Natural killer cell (primary cell): ENCODE data around the gene CDADC1. TPM values are rescaled to one million over a fixed set of nuclear protein-coding genes. Genes with fewer than 3 reads are reported as not detected.

ENCODE experiments used
- ATAC-seq, 3 donors: fragments of 150-1000 bp in 2 of 3; fragments of 200-7000 bp in 1 of 3; cut with Tn5 transposase; 1 replicate in 1 of 3; 2 replicates in 2 of 3; pipeline ENCODE4 v1.10.0; 2021; ENCODE audit warnings: mild to moderate bottlenecking in 2 of 3, moderate library complexity in 2 of 3
- DNase-seq, 2 donors: peaks; one replicate each; pipeline versions ENCODE4 v3.0.0 to v3.0.0-alpha.2; 2013 to 2021; ENCODE audit warnings: mixed read lengths in 1 of 2
- H3K27ac ChIP-seq: one replicate; pipeline ENCODE4 v1.5.1; 2013; ENCODE audit warnings: mild to moderate bottlenecking, low read length
- H3K27me3 ChIP-seq: one replicate; pipeline ENCODE4 v1.6.1; 2013; ENCODE audit warnings: low read length; ENCODE audit not compliant: control insufficient read depth, insufficient read depth
- H3K36me3 ChIP-seq: one replicate; pipeline ENCODE4 v1.6.1; 2013; ENCODE audit warnings: low read length; ENCODE audit not compliant: control insufficient read depth, insufficient read depth
- H3K4me1 ChIP-seq: one replicate; pipeline ENCODE4 v1.6.1; 2013; ENCODE audit warnings: low read length; ENCODE audit not compliant: control insufficient read depth, insufficient read depth
- H3K4me3 ChIP-seq: one replicate; pipeline ENCODE4 v1.5.1; 2013; ENCODE audit warnings: low read length
- H3K9me3 ChIP-seq: one replicate; pipeline ENCODE4 v1.6.1; 2013; ENCODE audit warnings: low read length; ENCODE audit not compliant: control insufficient read depth, insufficient read depth
- H3K27ac Mint-ChIP-seq, 2 donors: one replicate each; pipeline ENCODE4 v1.8.0; 2022; ENCODE audit warnings: mild to moderate bottlenecking in 2 of 2, mixed read lengths in 2 of 2, moderate library complexity in 1 of 2
- H3K27me3 Mint-ChIP-seq, 2 donors: one replicate each; pipeline ENCODE4 v1.8.0; 2022; ENCODE audit warnings: low read depth in 2 of 2, mixed read lengths in 2 of 2
- H3K36me3 Mint-ChIP-seq: one replicate; pipeline ENCODE4 v1.8.0; 2022; ENCODE audit warnings: mixed read lengths
- H3K4me1 Mint-ChIP-seq, 2 donors: one replicate each; pipeline ENCODE4 v1.8.0; 2022; ENCODE audit warnings: mixed read lengths in 2 of 2
- H3K4me3 Mint-ChIP-seq: one replicate; pipeline ENCODE4 v1.8.0; 2022; ENCODE audit warnings: mild to moderate bottlenecking, moderate library complexity, mixed read lengths
- H3K9me3 Mint-ChIP-seq, 2 donors: one replicate each; pipeline ENCODE4 v1.8.0; 2022; ENCODE audit warnings: mixed read lengths in 2 of 2
- WGBS: methylation state at CpG from one replicate; pipeline ENCODE4 v1.1.7; 2013; ENCODE audit warnings: missing lambda C conversion rate; ENCODE audit not compliant: insufficient coverage; 5-methylcytosine and 5-hydroxymethylcytosine counted together
- intact Hi-C: fragments of 100-400 bp; cut with micrococcal nuclease; formaldehyde crosslinking; loops from one replicate; pipeline ENCODE4 v1.14.2; 2022
- total RNA-seq, 4 donors: library from RNA; stranded (reverse); fragments of 120-200 nt in 1 of 4; gene quantifications; one replicate each; pipeline versions ENCODE4 v1.2.3 to v1.2.4, GENCODE V29; 2013 to 2022
- TF ChIP-seq, protein P1 (sequence below): fragments of 200-600 bp; IDR thresholded peaks from one replicate; pipeline ENCODE4 v1.8.0; 2022; ENCODE audit warnings: antibody characterized with exemption

The CDADC1 gene
- total RNA-seq, result 10 to 100 TPM; 32.0 to 39.4 (median 33.6) TPM
- total RNA-seq (2013), result 19.2 TPM

DNA sequence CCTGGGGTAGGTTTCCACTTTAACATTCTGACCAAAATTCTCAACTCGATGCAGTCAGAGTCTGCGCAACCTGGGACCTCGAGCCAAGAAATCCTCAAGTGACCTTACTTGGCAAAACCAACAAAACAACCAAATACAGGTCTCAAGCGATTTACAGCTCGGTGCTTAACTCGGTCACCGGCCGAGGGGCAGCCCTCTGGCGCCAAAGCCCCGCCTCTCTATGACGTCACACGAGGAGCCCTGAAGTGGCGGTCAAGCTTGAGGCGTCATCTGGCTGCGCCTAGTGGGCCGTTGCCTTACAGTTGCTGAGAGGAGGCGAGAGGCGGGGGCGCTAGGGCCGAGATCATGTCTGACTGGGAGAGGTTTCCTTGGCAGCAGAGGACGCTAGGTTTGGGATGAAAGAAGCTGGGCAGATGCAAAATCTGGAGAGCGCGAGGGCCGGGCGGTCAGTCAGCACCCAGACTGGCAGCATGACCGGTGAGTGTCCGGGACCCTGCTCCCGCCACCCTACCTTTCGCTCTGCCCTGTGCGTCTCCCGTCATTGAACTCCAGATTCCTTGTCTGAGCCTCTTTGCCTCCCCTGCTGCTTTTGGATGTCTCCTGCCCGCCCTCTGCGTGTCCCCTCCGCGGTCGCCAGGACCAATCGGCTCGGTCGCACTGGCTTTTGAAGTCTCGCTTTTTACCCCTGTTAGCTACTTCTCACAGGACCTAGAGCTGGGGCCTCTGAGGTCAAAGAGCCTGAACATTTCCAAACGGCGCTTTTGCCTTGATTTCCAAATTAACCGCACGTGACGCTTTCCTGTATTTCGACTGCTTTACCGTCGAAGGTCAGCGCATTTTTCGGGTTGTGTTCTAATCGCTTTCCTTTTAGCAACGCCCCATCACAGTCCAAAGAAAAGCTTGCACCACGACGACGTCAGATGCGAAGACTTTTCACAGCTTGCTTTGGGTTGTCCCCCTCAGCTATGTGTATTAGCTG is at the start of gene CDADC1:
Gene CDADC1, plus strand, starts transcription at position 283 of the 979 bp plus-strand sequence. Its CDS starts 113 bp downstream, at position 396.
- Histone ChIP-seq H3K27ac (peak within 1 kb of the TSS; percentile 76), H3K4me3 (peak within 1 kb of the TSS; percentile 68), H3K4me1 (peaks cover 13% of the 10 kb centered on the region), H3K27me3 (no peaks in the 10 kb centered on the region), H3K36me3 (no peaks in the 10 kb centered on the region), H3K9me3 (no peaks in the 10 kb centered on the region)
- H3K4me1 Mint-ChIP-seq, result peaks cover 21 to 28% of the 10 kb centered on the region in 2 donors
- peak within 1 kb of the TSS; percentile 99 for H3K4me3 Mint-ChIP-seq
- H3K27ac Mint-ChIP-seq, result peak within 1 kb of the TSS; percentile 97 to 99
- intact Hi-C loops, result loop anchor here (1.0 to 2.0 kb wide), 2 partner anchors 10 to 195 kb away; no protein-coding TSS in a partner anchor
- under 1% methylated on average over 56 of the region's 56 CpGs for WGBS
- TF ChIP-seq, protein P1, sequence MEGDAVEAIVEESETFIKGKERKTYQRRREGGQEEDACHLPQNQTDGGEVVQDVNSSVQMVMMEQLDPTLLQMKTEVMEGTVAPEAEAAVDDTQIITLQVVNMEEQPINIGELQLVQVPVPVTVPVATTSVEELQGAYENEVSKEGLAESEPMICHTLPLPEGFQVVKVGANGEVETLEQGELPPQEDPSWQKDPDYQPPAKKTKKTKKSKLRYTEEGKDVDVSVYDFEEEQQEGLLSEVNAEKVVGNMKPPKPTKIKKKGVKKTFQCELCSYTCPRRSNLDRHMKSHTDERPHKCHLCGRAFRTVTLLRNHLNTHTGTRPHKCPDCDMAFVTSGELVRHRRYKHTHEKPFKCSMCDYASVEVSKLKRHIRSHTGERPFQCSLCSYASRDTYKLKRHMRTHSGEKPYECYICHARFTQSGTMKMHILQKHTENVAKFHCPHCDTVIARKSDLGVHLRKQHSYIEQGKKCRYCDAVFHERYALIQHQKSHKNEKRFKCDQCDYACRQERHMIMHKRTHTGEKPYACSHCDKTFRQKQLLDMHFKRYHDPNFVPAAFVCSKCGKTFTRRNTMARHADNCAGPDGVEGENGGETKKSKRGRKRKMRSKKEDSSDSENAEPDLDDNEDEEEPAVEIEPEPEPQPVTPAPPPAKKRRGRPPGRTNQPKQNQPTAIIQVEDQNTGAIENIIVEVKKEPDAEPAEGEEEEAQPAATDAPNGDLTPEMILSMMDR, result no peak
- DNase-seq (peak; percentile 91 to 94), ATAC-seq (peak; percentile 87 to 94 (median 93))
- H3K36me3 Mint-ChIP-seq, result no peaks in the 10 kb centered on the region
- H3K9me3 Mint-ChIP-seq, result no peaks in the 10 kb centered on the region
- H3K27me3 Mint-ChIP-seq, result peaks cover 0 to 5% of the 10 kb centered on the region in 2 donors

GRCh38 chr13:49206641-49207040 is 41.1 kb upstream of the CDADC1 start:
- no peak overlapping the region for H3K27ac Mint-ChIP-seq
- no peak overlapping the region for H3K27ac ChIP-seq
- 100% methylated on average over 3 of the region's 3 CpGs for WGBS
- no peak overlapping the region for H3K4me3 Mint-ChIP-seq
- H3K4me1 Mint-ChIP-seq, result no peaks in the 10 kb centered on the region
- no peak overlapping the region for H3K4me3 ChIP-seq
- intact Hi-C loops, result no loop called here
- no peaks in the 10 kb centered on the region for H3K9me3 ChIP-seq
- DNase-seq, result no peak
- peaks cover 62% of the 10 kb centered on the region for H3K36me3 ChIP-seq
- H3K9me3 Mint-ChIP-seq, result no peaks in the 10 kb centered on the region
- no peaks in the 10 kb centered on the region for H3K4me1 ChIP-seq
- no peaks in the 10 kb centered on the region for H3K27me3 ChIP-seq
- TF ChIP-seq, protein P1, result no peak
- H3K27me3 Mint-ChIP-seq, result no peaks in the 10 kb centered on the region
- no peak for ATAC-seq
- peaks cover 15% of the 10 kb centered on the region for H3K36me3 Mint-ChIP-seq

DNA sequence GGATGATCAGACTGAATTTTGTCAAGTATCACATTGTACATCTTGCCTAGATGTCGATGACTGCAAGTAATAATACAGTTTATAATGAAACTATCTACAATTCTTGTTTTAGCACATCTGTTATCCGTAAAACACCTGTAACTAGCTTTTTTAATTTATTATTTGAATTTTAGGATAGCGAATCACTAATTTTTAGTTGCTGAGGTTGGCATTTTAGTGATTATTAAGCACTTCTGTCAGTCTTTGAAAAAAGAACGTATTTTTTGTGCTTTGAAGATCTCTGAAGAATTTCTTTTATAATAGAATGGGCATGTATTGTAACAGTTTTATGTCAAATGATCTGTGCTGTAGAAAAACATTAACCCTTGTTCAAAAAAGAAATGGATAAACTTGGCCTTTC is 39.1 kb upstream of the CDADC1 start:
- no peaks in the 10 kb centered on the region for H3K9me3 ChIP-seq
- no peaks in the 10 kb centered on the region for H3K9me3 Mint-ChIP-seq
- H3K27me3 ChIP-seq, result no peaks in the 10 kb centered on the region
- no peaks in the 10 kb centered on the region for H3K4me1 ChIP-seq
- TF ChIP-seq, protein P1, result no peak
- 100% methylated on average over 2 of the region's 4 CpGs for WGBS
- H3K4me1 Mint-ChIP-seq, result no peaks in the 10 kb centered on the region
- H3K4me3 ChIP-seq, result no peak overlapping the region
- peaks cover 11% of the 10 kb centered on the region for H3K36me3 Mint-ChIP-seq
- H3K27ac Mint-ChIP-seq, result no peak overlapping the region
- no peak for DNase-seq
- no peaks in the 10 kb centered on the region for H3K27me3 Mint-ChIP-seq
- intact Hi-C loops, result no loop called here
- no peak overlapping the region for H3K4me3 Mint-ChIP-seq
- H3K27ac ChIP-seq, result no peak overlapping the region
- peaks cover 43% of the 10 kb centered on the region for H3K36me3 ChIP-seq
- ATAC-seq, result no peak
